Globus pallidus (tissue), 1 donor: ENCODE data around the gene TUSC2.

Experiments used
- DNase-seq: peaks from one replicate; pipeline ENCODE4 v3.0.0-alpha.2; 2015; ENCODE audit warnings: low spot score

TUSC2 gene

GRCh38 chr3:50336452-50337174, 8.6 kb upstream of the TUSC2 start:
- no peak for DNase-seq

GRCh38 chr3:50334339-50335075, 6.5 kb upstream of the TUSC2 start:
- no peak for DNase-seq

- no peak for DNase-seq
Observed at GRCh38 chr3:50333744-50334328, 5.8 kb upstream of the TUSC2 start.

GRCh38 chr3:50331364-50331907, 3.4 kb upstream of the TUSC2 start:
- no peak for DNase-seq

GRCh38 chr3:50330330-50330729, 2.3 kb upstream of the TUSC2 start:
- DNase-seq: no peak

DNA sequence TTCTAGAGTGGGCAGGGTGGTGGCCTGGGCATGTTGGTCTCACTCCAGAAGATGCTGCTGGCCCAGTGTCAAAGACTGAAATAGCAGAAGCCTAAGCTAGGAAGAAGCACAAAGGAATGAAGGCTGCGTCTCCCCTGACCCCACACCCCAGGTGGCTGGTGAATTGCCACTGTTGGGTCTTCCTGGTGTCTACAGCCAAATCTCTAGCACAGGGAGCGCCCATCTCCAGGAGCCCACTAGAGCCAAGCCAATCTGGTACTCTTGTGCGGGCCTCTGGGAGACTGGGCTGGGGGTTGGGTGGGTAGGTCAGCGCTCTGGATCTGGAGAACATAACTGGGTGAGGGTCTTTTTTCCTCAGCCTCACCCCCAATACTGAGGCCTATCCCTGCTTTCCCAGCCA, 894 bp downstream of the TUSC2 start:
- DNase-seq: no peak

- DNase-seq: no peak
Observed at GRCh38 chr3:50326182-50326541, 1.9 kb downstream of the TUSC2 start.

GRCh38 chr3:50325497-50326181, 2.4 kb downstream of the TUSC2 start:
- no peak for DNase-seq

DNA sequence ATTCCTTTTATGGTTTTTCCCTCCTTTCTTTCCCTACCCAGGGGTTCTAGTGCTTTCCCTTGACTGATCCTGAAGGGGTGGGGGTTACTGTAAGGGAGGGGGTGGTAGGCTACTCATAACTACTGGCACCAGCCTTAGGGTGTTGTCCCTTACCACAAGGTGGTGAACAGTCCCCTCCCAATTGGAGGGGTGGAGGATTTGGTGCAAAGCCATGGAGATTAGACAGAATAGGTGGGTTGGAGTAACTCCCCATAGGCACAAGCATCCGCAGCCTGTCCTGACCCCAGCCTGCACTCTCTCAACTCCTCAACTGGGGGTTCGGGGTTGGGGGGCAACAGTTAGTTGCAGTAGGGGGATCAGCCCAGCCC, 2.9 kb downstream of the TUSC2 start:
- DNase-seq: no peak

DNA sequence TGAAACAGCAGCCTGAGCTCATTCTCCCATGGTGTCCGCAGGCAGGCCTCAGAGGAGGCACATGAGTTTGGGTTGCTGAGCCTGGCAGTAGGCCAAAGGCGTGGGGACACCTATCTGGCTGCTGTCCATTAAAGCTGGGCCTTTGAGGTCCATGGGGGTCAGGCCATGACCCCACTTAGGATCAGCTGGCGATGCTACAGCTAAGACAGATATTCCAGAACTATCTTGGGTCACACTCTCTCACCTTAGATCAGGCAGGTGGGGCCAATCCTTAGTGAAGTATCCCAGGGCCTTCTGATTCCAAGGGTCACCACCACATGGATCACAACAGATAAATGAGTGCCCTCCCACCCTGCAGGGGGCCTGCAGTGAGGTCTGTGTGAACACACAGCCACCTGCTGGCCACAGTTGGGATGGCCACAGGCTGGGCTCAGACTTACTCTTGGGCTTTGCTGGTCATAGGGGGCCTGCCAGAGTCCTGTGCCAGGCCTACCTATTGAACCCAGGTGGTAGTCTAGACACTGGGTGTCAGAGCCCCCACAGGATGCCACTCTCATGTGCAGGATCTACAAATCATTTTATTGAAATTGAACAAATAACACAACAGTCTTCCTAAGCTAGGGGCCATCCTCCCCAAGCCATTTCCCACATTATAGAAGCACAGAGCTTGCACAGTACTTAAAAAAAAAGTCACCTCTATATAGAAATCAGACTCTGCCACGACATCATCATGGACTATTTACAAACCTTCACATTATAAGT, 3.5 kb downstream of the TUSC2 start:
- DNase-seq: peak; percentile 68

GRCh38 chr3:50323614-50324199, 4.3 kb downstream of the TUSC2 start:
- DNase-seq: no peak

GRCh38 chr3:50323092-50323600, 4.9 kb downstream of the TUSC2 start:
- DNase-seq: no peak

GRCh38 chr3:50322386-50323091, 5.5 kb downstream of the TUSC2 start, which contains the start of gene HYAL2:
Gene HYAL2, minus strand, starts transcription at chr3:50322745. Its CDS starts 2,256 bp downstream, at chr3:50320489.
- DNase-seq: no peak

GRCh38 chr3:50322115-50322385, 6.0 kb downstream of the TUSC2 start:
- no peak for DNase-seq

- DNase-seq: peak; percentile 89
Observed at GRCh38 chr3:50321336-50322114, 6.5 kb downstream of the TUSC2 start.

DNA sequence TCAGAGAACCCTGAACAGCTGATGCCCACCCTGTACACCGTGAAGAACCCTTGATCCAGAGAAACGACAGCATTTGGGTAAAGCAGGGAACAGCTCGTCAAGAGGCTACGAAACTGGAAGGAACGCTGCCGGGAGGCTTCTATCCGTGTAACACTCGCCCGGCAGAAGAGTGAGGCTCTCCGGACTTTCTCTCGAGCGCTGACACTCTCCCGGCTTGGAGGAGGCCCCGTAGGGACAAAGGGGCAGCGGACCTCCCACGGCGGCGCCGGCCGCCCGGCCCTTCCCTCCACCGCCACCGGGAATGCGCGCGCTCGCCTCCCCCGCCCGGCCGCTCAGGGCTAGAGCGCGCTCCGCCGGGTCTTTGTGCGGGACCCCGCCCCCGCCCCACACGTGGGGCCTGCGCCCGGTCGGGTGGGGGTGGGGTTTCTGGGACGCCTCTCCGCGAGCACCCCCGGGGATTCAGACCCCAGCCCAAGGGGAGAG, 7.1 kb downstream of the TUSC2 start:
- peak; percentile 85 for DNase-seq

GRCh38 chr3:50319894-50320625, 8.0 kb downstream of the TUSC2 start:
- DNase-seq: no peak

GRCh38 chr3:50319181-50319893, 8.7 kb downstream of the TUSC2 start:
- no peak for DNase-seq
